Neural progenitor cell (in vitro differentiated cells): ENCODE data around the gene PYROXD2.

Experiments
- EZH2 ChIP-seq: fragments of 200-600 bp; sonication (generic); IDR thresholded peaks from 2 replicates; pipeline ENCODE4 v1.6.1; 2017; ENCODE audit warnings: antibody characterized with exemption, mild to moderate bottlenecking, moderate library complexity
- EZH2phosphoT487 ChIP-seq: fragments of 200-600 bp; sonication (generic); IDR thresholded peaks from 2 replicates; pipeline ENCODE4 v1.6.1; 2017; ENCODE audit warnings: antibody characterized with exemption
- TF ChIP-seq, protein P1 (sequence below): fragments of 200-600 bp; sonication (generic); IDR thresholded peaks from 2 replicates; pipeline ENCODE4 v1.5.1; 2017; ENCODE audit warnings: antibody characterized with exemption, mild to moderate bottlenecking

DNA sequence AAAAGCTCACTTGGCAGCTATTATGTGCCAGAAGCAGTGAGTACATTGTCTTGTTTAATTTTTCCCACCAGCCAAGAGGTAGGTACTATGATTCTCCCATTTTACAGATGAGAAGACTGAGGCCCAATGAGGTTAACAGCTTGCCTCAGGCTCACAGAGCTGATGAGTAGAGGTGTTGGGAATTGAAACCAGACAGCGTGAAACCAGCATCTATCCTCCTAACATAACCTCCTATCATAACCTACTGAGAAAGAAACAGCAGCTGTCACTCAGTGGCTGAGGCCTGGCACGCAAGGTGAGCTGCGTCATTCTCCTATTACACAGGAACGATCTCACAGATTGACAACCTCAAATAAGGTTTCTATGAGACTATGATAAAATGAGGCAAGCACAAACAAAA lies 6.2 kb downstream of the PYROXD2 start:
- TF ChIP-seq, protein P1, sequence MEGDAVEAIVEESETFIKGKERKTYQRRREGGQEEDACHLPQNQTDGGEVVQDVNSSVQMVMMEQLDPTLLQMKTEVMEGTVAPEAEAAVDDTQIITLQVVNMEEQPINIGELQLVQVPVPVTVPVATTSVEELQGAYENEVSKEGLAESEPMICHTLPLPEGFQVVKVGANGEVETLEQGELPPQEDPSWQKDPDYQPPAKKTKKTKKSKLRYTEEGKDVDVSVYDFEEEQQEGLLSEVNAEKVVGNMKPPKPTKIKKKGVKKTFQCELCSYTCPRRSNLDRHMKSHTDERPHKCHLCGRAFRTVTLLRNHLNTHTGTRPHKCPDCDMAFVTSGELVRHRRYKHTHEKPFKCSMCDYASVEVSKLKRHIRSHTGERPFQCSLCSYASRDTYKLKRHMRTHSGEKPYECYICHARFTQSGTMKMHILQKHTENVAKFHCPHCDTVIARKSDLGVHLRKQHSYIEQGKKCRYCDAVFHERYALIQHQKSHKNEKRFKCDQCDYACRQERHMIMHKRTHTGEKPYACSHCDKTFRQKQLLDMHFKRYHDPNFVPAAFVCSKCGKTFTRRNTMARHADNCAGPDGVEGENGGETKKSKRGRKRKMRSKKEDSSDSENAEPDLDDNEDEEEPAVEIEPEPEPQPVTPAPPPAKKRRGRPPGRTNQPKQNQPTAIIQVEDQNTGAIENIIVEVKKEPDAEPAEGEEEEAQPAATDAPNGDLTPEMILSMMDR, result no peak
- no peak for TF ChIP-seq EZH2phosphoT487
- TF ChIP-seq EZH2, result no peak
